ENCODE data around the gene PINK1.

Gene PINK1

DNA sequence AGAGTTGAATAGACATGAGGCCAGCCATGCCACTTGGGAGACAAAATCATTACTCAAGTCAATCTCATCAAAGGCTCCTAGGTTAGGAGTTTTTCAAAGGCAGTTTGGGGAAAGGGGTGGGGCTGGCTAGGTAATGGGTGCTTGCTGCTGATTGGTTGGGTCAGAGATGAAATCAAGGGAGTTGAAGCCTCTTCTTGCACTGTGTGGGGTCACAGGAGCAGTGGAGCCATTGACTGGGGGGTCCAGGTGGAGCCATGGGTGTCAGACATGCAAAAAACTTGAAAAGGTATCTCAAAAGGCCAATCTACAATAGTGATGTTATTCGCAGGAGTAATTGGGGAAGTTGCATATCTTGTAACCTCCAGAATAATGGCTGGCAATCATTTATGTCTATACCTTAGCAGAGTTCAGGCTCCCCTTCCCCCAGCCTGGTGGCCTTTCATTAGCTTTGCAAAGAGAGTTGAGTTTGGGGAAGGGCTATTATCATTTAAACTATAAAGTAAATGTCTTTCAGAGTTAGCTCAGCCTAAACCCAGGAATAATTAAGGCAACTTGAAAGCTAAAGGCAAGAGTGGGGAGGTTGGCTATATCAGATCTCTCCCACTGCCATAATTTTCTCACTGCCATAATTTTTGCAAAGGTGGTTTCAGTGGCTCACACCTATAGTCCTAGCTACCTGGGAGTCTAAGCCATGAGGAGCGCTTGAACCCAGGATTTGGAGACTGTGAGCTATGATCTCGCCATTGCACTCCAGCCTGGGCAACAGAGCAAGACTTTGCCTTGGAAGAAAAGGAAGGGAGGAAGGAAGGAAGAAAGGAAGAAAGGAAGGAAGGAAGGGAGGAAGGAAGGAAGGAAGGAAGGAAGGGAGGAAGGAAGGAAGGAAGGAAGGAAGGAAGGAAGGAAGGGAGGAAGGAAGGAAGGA is 7.8 kb upstream of the PINK1 start:
- no peak for DNase-seq
- no peak overlapping the region for H2BK5ac ChIP-seq (ENCODE audit: low read depth, low read length, poor library complexity)
- H2AK5ac ChIP-seq (ENCODE audit: low read length), result no peak overlapping the region
- H4K12ac ChIP-seq (ENCODE audit: low read depth, low read length), result no peak overlapping the region
- no peaks in the 10 kb centered on the region for H3K4me1 ChIP-seq (ENCODE audit: control insufficient read depth in 1 of 2, insufficient read depth in 2 of 2, low read length in 2 of 2)
- no peaks in the 10 kb centered on the region for H3K79me2 ChIP-seq (ENCODE audit: control insufficient read depth, insufficient read depth, low read length, poor library complexity)
- no peak overlapping the region for H3K4me3 ChIP-seq (ENCODE audit: low read depth, low read length)
- no peak overlapping the region for H3K23ac ChIP-seq (ENCODE audit: low read length)
- no peak overlapping the region for H4K91ac ChIP-seq (ENCODE audit: low read depth, low read length)
- H3K27ac ChIP-seq (ENCODE audit: low read depth, low read length), result no peak overlapping the region
- H2AFZ ChIP-seq (ENCODE audit: insufficient read depth, low read length, poor library complexity), result no peak overlapping the region
- no peaks in the 10 kb centered on the region for H3K9me3 ChIP-seq (ENCODE audit: insufficient read depth, low read depth, low read length)
- no peaks in the 10 kb centered on the region for H3K79me1 ChIP-seq (ENCODE audit: low read length)
- H3K27me3 ChIP-seq (ENCODE audit: insufficient read depth, low read length), result no peaks in the 10 kb centered on the region
- H3K9ac ChIP-seq (ENCODE audit: low read length), result no peak overlapping the region
- H3K36me3 ChIP-seq (ENCODE audit: control insufficient read depth in 1 of 2, insufficient read depth in 2 of 2, low read length in 2 of 2), result no peaks in the 10 kb centered on the region
- H3K4ac ChIP-seq (ENCODE audit: low read depth, low read length), result no peak overlapping the region
- H2BK120ac ChIP-seq (ENCODE audit: insufficient read depth, low read length, poor library complexity), result no peak overlapping the region
- no peak overlapping the region for H3K14ac ChIP-seq (ENCODE audit: low read length)
- no peak overlapping the region for H3K4me2 ChIP-seq (ENCODE audit: low read length)
- WGBS (ENCODE audit: extremely low coverage, insufficient coverage, insufficient read length), result no CpG with 5 or more reads among the region's 3 CpGs
- no peak overlapping the region for H2BK12ac ChIP-seq (ENCODE audit: low read length)
- H3K18ac ChIP-seq (ENCODE audit: low read length), result no peak overlapping the region
- H4K8ac ChIP-seq (ENCODE audit: low read depth, low read length), result no peak overlapping the region

DNA sequence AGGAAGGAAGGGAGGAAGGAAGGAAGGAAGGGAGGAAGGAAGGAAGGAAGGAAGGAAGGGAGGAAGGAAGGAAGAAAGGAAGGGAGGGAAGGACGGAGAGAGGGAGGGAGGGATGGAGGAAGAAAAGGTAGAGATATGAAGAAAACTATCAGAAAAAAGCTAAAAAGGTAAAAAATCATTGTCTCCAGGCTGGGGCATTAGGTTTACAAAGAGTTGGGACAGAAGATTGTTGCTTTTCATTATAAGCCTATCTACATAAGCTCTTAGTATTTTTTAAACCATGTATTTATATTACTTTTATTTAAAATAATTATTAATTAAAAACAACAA is 7.2 kb upstream of the PINK1 start:
- DNase-seq, result no peak
- no peak overlapping the region for H3K9ac ChIP-seq (ENCODE audit: low read length)
- H3K18ac ChIP-seq (ENCODE audit: low read length), result no peak overlapping the region
- no peak overlapping the region for H4K8ac ChIP-seq (ENCODE audit: low read depth, low read length)
- H3K14ac ChIP-seq (ENCODE audit: low read length), result no peak overlapping the region
- no peaks in the 10 kb centered on the region for H3K36me3 ChIP-seq (ENCODE audit: control insufficient read depth in 1 of 2, insufficient read depth in 2 of 2, low read length in 2 of 2)
- H3K27ac ChIP-seq (ENCODE audit: low read depth, low read length), result no peak overlapping the region
- no peaks in the 10 kb centered on the region for H3K79me2 ChIP-seq (ENCODE audit: control insufficient read depth, insufficient read depth, low read length, poor library complexity)
- no peaks in the 10 kb centered on the region for H3K9me3 ChIP-seq (ENCODE audit: insufficient read depth, low read depth, low read length)
- no peaks in the 10 kb centered on the region for H3K27me3 ChIP-seq (ENCODE audit: insufficient read depth, low read length)
- no peak overlapping the region for H2BK12ac ChIP-seq (ENCODE audit: low read length)
- H3K4ac ChIP-seq (ENCODE audit: low read depth, low read length), result no peak overlapping the region
- no peak overlapping the region for H3K4me3 ChIP-seq (ENCODE audit: low read depth, low read length)
- no peak overlapping the region for H3K4me2 ChIP-seq (ENCODE audit: low read length)
- H2AK5ac ChIP-seq (ENCODE audit: low read length), result no peak overlapping the region
- WGBS (ENCODE audit: extremely low coverage, insufficient coverage, insufficient read length), result 82% methylated on average over 1 of the region's 1 CpG
- H3K79me1 ChIP-seq (ENCODE audit: low read length), result no peaks in the 10 kb centered on the region
- no peak overlapping the region for H3K23ac ChIP-seq (ENCODE audit: low read length)
- no peak overlapping the region for H2AFZ ChIP-seq (ENCODE audit: insufficient read depth, low read length, poor library complexity)
- no peak overlapping the region for H2BK5ac ChIP-seq (ENCODE audit: low read depth, low read length, poor library complexity)
- no peak overlapping the region for H4K91ac ChIP-seq (ENCODE audit: low read depth, low read length)
- no peak overlapping the region for H4K12ac ChIP-seq (ENCODE audit: low read depth, low read length)
- H3K4me1 ChIP-seq (ENCODE audit: control insufficient read depth in 1 of 2, insufficient read depth in 2 of 2, low read length in 2 of 2), result no peaks in the 10 kb centered on the region
- H2BK120ac ChIP-seq (ENCODE audit: insufficient read depth, low read length, poor library complexity), result no peak overlapping the region

DNA sequence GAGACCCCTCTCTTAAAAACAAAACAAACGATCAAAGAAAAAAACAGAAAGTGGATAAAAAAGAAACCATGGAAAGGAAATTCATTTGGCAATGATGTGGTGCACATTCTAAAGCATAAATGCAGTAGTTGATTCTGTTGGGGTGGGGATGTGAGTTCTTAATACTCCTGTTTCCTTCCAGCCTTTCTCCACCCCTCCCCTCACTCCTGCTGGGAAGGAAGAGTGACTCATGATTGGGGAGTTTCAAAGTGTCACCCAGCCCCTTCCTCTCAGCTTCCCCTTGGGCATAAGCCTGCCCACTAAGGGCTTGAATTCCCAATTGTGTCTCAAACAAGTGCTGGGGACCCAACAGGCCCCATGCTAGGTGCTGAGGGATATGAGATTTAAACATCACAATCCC is 6.7 kb upstream of the PINK1 start:
- Histone ChIP-seq H3K14ac (ENCODE audit: low read length) (no peak overlapping the region), H2BK120ac (ENCODE audit: insufficient read depth, low read length, poor library complexity) (no peak overlapping the region), H3K27ac (ENCODE audit: low read depth, low read length) (no peak overlapping the region), H2AFZ (ENCODE audit: insufficient read depth, low read length, poor library complexity) (no peak overlapping the region), H2AK5ac (ENCODE audit: low read length) (no peak overlapping the region), H4K12ac (ENCODE audit: low read depth, low read length) (no peak overlapping the region), H3K18ac (ENCODE audit: low read length) (no peak overlapping the region), H3K36me3 (ENCODE audit: control insufficient read depth in 1 of 2, insufficient read depth in 2 of 2, low read length in 2 of 2) (no peaks in the 10 kb centered on the region), H3K4me1 (ENCODE audit: control insufficient read depth in 1 of 2, insufficient read depth in 2 of 2, low read length in 2 of 2) (no peaks in the 10 kb centered on the region), H4K8ac (ENCODE audit: low read depth, low read length) (no peak overlapping the region), H3K27me3 (ENCODE audit: insufficient read depth, low read length) (no peaks in the 10 kb centered on the region), H3K23ac (ENCODE audit: low read length) (no peak overlapping the region), H3K9ac (ENCODE audit: low read length) (no peak overlapping the region), H3K79me1 (ENCODE audit: low read length) (no peaks in the 10 kb centered on the region), H2BK5ac (ENCODE audit: low read depth, low read length, poor library complexity) (no peak overlapping the region), H3K4me3 (ENCODE audit: low read depth, low read length) (no peak overlapping the region), H3K4me2 (ENCODE audit: low read length) (no peak overlapping the region), H4K91ac (ENCODE audit: low read depth, low read length) (no peak overlapping the region), H3K4ac (ENCODE audit: low read depth, low read length) (no peak overlapping the region), H3K79me2 (ENCODE audit: control insufficient read depth, insufficient read depth, low read length, poor library complexity) (no peaks in the 10 kb centered on the region), H2BK12ac (ENCODE audit: low read length) (no peak overlapping the region), H3K9me3 (ENCODE audit: insufficient read depth, low read depth, low read length) (no peaks in the 10 kb centered on the region)
- WGBS (ENCODE audit: extremely low coverage, insufficient coverage, insufficient read length), result no CpG with 5 or more reads among the region's 1 CpG
- DNase-seq, result no peak

DNA sequence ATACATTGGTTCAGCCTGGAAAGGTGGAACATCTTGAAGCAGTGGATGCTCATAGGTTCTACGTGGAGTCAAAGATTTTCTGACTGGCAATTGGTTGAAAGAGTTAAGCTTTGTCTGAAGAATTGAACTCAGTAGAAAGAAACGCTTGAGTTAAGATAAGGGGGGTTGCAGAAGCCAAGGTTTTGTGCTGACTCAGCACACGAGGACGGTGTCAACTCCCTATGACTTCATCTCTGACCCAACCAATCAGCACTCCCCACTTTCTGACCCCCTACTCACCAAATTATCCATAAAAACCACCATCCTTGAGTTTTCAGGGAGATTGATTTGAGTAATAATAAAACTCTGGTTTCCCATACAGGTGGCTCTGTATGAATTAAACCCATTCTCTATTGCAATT is 2.5 kb upstream of the PINK1 start:
- no peak overlapping the region for H2BK12ac ChIP-seq (ENCODE audit: low read length)
- no peak overlapping the region for H4K12ac ChIP-seq (ENCODE audit: low read depth, low read length)
- no peak overlapping the region for H4K8ac ChIP-seq (ENCODE audit: low read depth, low read length)
- no peaks in the 10 kb centered on the region for H3K27me3 ChIP-seq (ENCODE audit: insufficient read depth, low read length)
- no peak overlapping the region for H3K18ac ChIP-seq (ENCODE audit: low read length)
- no CpG with 5 or more reads among the region's 4 CpGs for WGBS (ENCODE audit: extremely low coverage, insufficient coverage, insufficient read length)
- H3K36me3 ChIP-seq (ENCODE audit: control insufficient read depth in 1 of 2, insufficient read depth in 2 of 2, low read length in 2 of 2), result no peaks in the 10 kb centered on the region
- H3K14ac ChIP-seq (ENCODE audit: low read length), result no peak overlapping the region
- no peak overlapping the region for H2BK120ac ChIP-seq (ENCODE audit: insufficient read depth, low read length, poor library complexity)
- H3K4me2 ChIP-seq (ENCODE audit: low read length), result no peak overlapping the region
- no peak overlapping the region for H2AFZ ChIP-seq (ENCODE audit: insufficient read depth, low read length, poor library complexity)
- H3K79me2 ChIP-seq (ENCODE audit: control insufficient read depth, insufficient read depth, low read length, poor library complexity), result peaks cover 2% of the 10 kb centered on the region
- H3K27ac ChIP-seq (ENCODE audit: low read depth, low read length), result no peak overlapping the region
- H3K9ac ChIP-seq (ENCODE audit: low read length), result no peak overlapping the region
- H4K91ac ChIP-seq (ENCODE audit: low read depth, low read length), result no peak overlapping the region
- H3K4ac ChIP-seq (ENCODE audit: low read depth, low read length), result no peak overlapping the region
- no peak overlapping the region for H3K23ac ChIP-seq (ENCODE audit: low read length)
- no peaks in the 10 kb centered on the region for H3K9me3 ChIP-seq (ENCODE audit: insufficient read depth, low read depth, low read length)
- DNase-seq, result no peak
- H2BK5ac ChIP-seq (ENCODE audit: low read depth, low read length, poor library complexity), result no peak overlapping the region
- peaks cover 7 to 10% of the 10 kb centered on the region in 2 experiments for H3K4me1 ChIP-seq (ENCODE audit: control insufficient read depth in 1 of 2, insufficient read depth in 2 of 2, low read length in 2 of 2)
- no peak overlapping the region for H2AK5ac ChIP-seq (ENCODE audit: low read length)
- no peak overlapping the region for H3K4me3 ChIP-seq (ENCODE audit: low read depth, low read length)
- H3K79me1 ChIP-seq (ENCODE audit: low read length), result peaks cover 4% of the 10 kb centered on the region
